GM13977 (cell line): ENCODE results near the gene EPHA10.

Experiments used
- DNase-seq: peaks from one replicate; pipeline ENCODE4 v3.0.0; 2012; ENCODE audit warnings: low spot score
- in situ Hi-C: fragments of 300-500 bp; cut with MboI; formaldehyde crosslinking; loops from one replicate; pipeline ENCODE4 v1.12.0; 2022; ENCODE audit warnings: low sequenced_read_pairs, low pct_unique_long_range_greater_than_20kb, mixed read lengths, inconsistent platforms; ENCODE audit not compliant: unreplicated experiment
- TF ChIP-seq, protein P1 (sequence below): IDR thresholded peaks from 2 replicates; pipeline ENCODE4 v1.5.1; 2012; ENCODE audit warnings: mild to moderate bottlenecking, control low read depth; ENCODE audit not compliant: insufficient read depth; ENCODE audit errors: extremely low read depth, missing control alignments

Gene EPHA10

DNA sequence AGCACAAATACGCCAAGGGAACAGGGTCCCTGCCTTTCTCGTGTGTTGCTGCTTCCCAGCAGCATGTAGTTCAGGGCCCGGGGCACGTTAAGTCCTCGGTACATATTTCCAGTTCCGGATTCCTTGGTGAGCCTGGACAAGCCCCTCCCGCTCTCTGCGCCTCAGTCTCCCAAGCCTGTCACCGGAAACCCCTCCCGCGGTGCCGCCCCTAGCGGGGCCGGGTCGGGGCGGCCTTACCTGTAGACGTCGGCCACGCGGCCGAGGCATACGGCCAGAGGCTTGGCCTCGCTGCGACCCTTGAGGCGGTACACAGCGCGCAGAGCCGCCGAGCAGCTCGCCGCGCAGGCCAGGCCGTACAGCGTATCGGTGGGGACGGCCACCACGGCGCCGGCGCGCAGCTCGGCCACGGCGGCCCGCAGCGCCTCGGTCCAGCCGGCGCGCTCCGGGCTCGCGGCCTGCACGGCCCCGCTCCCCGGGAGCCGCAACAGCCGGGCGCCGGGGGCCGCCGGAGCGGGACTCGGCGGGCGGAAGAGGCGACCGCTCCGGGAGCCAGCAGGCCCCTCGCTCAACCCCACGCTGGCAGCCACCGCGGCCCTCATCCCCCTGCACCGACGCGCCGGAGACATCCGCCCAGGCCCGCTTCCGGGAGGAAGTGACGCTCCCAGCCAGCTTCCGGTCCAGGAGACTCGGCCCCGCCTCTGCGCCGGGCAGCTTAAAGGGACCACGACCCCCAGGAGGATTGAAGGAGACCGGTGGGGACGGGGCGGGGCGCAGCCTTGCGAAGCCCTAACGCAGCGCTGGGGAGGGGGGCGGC is 42.8 kb upstream of the EPHA10 start, which contains the start of the genes C1orf122 and YRDC:
TSS of gene C1orf122 (plus strand) at position 236 of the 814 bp plus-strand sequence. CDS start 615 bp downstream, outside the sequence.
TSS of gene YRDC (minus strand) at position 654 of the 814 bp plus-strand sequence. CDS start at position 626, 28 bp downstream.
- peak; percentile 99 for DNase-seq
- TF ChIP-seq, protein P1, sequence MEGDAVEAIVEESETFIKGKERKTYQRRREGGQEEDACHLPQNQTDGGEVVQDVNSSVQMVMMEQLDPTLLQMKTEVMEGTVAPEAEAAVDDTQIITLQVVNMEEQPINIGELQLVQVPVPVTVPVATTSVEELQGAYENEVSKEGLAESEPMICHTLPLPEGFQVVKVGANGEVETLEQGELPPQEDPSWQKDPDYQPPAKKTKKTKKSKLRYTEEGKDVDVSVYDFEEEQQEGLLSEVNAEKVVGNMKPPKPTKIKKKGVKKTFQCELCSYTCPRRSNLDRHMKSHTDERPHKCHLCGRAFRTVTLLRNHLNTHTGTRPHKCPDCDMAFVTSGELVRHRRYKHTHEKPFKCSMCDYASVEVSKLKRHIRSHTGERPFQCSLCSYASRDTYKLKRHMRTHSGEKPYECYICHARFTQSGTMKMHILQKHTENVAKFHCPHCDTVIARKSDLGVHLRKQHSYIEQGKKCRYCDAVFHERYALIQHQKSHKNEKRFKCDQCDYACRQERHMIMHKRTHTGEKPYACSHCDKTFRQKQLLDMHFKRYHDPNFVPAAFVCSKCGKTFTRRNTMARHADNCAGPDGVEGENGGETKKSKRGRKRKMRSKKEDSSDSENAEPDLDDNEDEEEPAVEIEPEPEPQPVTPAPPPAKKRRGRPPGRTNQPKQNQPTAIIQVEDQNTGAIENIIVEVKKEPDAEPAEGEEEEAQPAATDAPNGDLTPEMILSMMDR: no peak
- in situ Hi-C loops: no loop called here

DNA sequence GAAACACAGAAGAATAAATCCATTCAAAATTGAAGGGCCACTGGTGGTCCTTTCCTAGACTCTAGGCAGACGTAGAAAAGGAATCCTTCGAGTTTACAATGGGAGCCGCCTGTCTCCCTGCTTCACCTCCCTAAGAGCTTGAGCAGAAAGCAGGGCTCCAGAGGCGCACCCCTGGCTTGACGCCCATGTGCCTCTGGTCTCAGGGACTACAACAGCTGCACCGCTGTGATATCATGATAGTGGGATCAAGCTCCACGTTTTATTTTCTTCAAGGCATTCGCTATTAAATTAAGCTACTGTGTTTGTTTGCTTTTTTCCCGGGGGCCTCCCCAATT is 42.3 kb upstream of the EPHA10 start:
- in situ Hi-C loops: no loop called here
- TF ChIP-seq, protein P1: no peak

DNA sequence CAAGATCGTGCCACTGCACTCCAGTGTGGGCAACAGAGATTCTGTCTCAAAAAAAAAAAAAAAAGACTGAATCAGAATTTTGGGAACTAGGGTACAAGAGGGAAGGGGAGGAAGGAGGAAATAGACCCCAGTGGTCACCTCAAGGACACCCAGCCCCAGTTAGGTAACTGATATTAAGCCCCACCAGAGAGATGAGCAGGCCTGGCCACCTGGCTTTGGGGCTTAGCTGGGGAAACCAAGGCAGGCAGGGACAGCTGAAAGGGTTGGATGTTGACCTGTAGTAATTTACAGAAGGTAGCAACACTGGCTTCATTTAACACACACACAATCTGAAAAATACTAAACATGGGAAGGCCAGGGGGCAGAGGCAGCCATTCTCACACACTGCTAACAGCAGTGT is 37.5 kb upstream of the EPHA10 start:
- no peak for DNase-seq
- TF ChIP-seq, protein P1: no peak
- in situ Hi-C loops: no loop called here

More for the DNA sequence above, 42.3 kb upstream of the EPHA10 start:
- DNase-seq: no peak

DNA sequence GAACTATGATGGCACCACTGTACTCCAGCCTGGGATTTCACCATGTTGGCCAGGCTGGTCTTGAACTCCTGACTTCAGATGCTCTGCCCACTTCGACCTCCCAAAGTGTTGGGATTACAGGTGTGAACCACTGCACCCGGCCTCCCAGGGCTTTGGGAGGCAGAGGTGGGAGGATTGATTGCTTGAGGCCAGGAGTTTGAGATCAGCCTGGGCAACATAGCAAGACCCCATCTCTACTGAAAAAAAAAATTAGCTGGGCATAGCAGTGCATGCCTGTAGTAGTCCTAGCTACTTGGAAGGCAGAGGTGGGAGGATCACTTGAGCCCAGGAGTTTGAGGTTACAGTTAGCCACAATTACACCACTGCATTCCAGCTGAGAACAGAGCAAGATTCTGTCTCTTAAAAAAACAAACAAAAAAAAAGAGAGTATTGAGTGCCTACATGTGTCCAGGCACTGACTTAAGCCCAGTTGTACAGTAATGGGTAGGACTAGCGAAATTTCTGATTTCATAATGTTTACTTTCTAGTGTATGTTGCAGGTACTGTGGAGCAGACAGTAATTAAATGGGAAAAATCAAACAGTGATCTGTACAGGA is 32.9 kb upstream of the EPHA10 start:
- TF ChIP-seq, protein P1: no peak
- no peak for DNase-seq
- in situ Hi-C loops: no loop called here

DNA sequence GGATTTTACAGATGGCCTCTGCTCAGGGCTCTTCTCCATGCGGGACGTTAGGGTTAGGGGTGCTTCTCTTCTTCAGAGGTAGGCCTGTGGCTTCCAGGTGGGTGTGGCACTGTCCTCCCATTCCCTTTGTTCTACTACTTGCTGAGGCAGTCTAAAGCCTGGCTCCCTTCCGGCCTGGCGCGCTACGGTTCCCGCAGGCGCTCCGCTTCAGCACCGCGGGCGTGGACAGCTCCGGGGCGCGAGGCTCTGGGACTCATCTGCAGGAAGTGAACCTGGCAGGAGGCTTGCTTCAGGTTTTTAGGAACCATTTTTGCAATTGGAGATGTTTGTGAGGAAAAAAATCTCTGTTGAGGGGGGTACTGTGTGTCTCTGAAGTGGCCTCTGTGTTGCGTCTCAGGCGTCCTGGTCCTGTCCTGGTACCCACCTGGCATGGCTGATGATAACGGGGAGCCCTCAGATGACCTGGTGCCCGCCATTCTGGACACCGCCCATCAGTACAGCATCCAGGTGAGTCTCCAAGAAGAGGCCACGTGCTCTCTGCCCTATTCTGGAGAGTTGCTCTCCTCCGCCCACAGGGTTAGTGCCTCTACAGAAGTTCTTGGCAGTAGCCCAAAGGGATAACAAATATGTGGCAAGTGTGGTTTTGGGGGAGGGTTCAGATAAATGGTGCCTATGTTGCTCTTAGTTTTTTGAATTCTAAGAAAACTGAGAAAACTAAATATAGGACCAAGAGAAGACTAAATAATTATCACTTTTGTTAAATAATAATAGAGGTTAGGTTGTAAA is 30.6 kb upstream of the EPHA10 start:
- TF ChIP-seq, protein P1: no peak
- peak; percentile 70 for DNase-seq
- in situ Hi-C loops: no loop called here
